HCT116 (cell line): ENCODE data around the gene KIF7.

Source experiments
- POLR2A ChIP-seq: IDR thresholded peaks from 2 replicates; pipeline ENCODE4 v1.7.0; 2011; ENCODE audit warnings: borderline replicate concordance; ENCODE audit not compliant: insufficient read depth, insufficient read length; ENCODE audit errors: extremely low read depth
- SP1 ChIP-seq: IDR thresholded peaks from 2 replicates; pipeline ENCODE4 v1.6.1; 2012; ENCODE audit warnings: low read depth
- SRF ChIP-seq: IDR thresholded peaks from 2 replicates; pipeline ENCODE4 v1.6.1; 2012; ENCODE audit warnings: low read depth
- TCF7L2 ChIP-seq: IDR thresholded peaks from 2 replicates; pipeline ENCODE4 v1.7.0; 2011; ENCODE audit warnings: borderline replicate concordance, inconsistent platforms; ENCODE audit not compliant: insufficient read depth, insufficient read length; ENCODE audit errors: extremely low read depth
- ZFX ChIP-seq: fragments of 450-650 bp; IDR thresholded peaks from 2 replicates; pipeline ENCODE4 v1.6.1; 2017
- TF ChIP-seq, protein P1 (sequence below), 3 experiments: fragments of 200-600 bp in 1 of 3; sonication (generic) in 1 of 3; IDR thresholded peaks in 2 of 3; conservative IDR thresholded peaks in 1 of 3; 2 replicates each; pipeline ENCODE4 v1.5.1; 2012 to 2017; ENCODE audit warnings: low read depth in 2 of 3, low read length in 2 of 3, antibody characterized with exemption in 1 of 3, borderline replicate concordance in 1 of 3, control low read depth in 1 of 3, mild to moderate bottlenecking in 1 of 3, mixed read lengths in 1 of 3, mixed run types in 1 of 3, moderate library complexity in 1 of 3; ENCODE audit not compliant: insufficient read depth in 1 of 3

DNA sequence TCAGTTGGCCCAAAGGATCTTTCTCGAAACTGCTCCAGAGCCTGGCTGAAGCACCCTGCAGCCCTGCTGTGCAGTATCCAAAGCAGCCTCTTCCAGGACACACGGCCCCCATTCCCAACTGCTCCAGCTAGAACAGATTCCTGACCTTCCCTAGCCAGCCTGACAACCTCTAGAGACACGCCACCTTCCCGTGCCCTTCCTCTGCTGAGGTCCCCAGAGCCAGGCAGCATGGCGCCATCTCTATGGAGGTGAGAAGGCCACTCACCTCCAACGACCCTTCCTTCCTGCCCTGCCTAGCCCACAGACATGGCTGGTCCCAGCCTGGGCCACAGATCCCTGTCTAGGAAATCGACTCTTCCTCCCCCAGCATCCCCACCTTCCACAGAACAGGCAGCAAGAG is 3.1 kb downstream of the KIF7 start:
- TF ChIP-seq POLR2A = no peak
- TF ChIP-seq, protein P1, sequence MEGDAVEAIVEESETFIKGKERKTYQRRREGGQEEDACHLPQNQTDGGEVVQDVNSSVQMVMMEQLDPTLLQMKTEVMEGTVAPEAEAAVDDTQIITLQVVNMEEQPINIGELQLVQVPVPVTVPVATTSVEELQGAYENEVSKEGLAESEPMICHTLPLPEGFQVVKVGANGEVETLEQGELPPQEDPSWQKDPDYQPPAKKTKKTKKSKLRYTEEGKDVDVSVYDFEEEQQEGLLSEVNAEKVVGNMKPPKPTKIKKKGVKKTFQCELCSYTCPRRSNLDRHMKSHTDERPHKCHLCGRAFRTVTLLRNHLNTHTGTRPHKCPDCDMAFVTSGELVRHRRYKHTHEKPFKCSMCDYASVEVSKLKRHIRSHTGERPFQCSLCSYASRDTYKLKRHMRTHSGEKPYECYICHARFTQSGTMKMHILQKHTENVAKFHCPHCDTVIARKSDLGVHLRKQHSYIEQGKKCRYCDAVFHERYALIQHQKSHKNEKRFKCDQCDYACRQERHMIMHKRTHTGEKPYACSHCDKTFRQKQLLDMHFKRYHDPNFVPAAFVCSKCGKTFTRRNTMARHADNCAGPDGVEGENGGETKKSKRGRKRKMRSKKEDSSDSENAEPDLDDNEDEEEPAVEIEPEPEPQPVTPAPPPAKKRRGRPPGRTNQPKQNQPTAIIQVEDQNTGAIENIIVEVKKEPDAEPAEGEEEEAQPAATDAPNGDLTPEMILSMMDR (IDR thresholded peaks at IDR 0.05 in 2 of 3, conservative IDR thresholded peaks at IDR 0.05 in 1 of 3; ENCODE audit: borderline replicate concordance in 1 of 3, insufficient read depth in 1 of 3, low read depth in 2 of 3, low read length in 2 of 3) = no peak
- TF ChIP-seq ZFX = no peak
- TF ChIP-seq SRF = no peak
- no peak for TF ChIP-seq TCF7L2
- no peak for TF ChIP-seq SP1
